Calu3 (cell line): ENCODE data around the gene PLEKHG3. TPM values are rescaled to one million over a fixed set of nuclear protein-coding genes. Genes with fewer than 3 reads are reported as not detected.

ENCODE experiments used
- BruUV-seq: library from RNA; stranded (reverse); fragments of 400-500 nt; replicated peaks from 2 replicates; lab custom pipeline; 2021; lab: Mats Ljungman, UMichigan
- CTCF ChIA-PET: fragments of 300-600 bp; sonication (Branson Sonifier 250); formaldehyde crosslinking; loops from one replicate; lab custom pipeline; 2022; ENCODE audit warnings: antibody characterized with exemption; lab: Charles Lee
- DNase-seq: peaks from one replicate; pipeline ENCODE4 v3.0.0; 2022
- H3K27ac Mint-ChIP-seq: one replicate; pipeline ENCODE4 v1.8.0; 2022; ENCODE audit warnings: mixed read lengths; ENCODE audit not compliant: unreplicated experiment
- H3K27me3 Mint-ChIP-seq: one replicate; pipeline ENCODE4 v1.8.0; 2022; ENCODE audit warnings: mixed read lengths; ENCODE audit not compliant: unreplicated experiment
- H3K36me3 Mint-ChIP-seq: one replicate; pipeline ENCODE4 v1.8.0; 2022; ENCODE audit warnings: mild to moderate bottlenecking, moderate library complexity, mixed read lengths; ENCODE audit not compliant: insufficient read depth, unreplicated experiment
- H3K4me1 Mint-ChIP-seq: one replicate; pipeline ENCODE4 v1.8.0; 2022; ENCODE audit warnings: mild to moderate bottlenecking, low read depth, mixed read lengths; ENCODE audit not compliant: unreplicated experiment
- H3K4me3 Mint-ChIP-seq: one replicate; pipeline ENCODE4 v1.8.0; 2022; ENCODE audit warnings: mild to moderate bottlenecking, low read depth, moderate library complexity, mixed read lengths; ENCODE audit not compliant: unreplicated experiment
- H3K9me3 Mint-ChIP-seq: one replicate; pipeline ENCODE4 v1.8.0; 2022; ENCODE audit warnings: low read depth, mixed read lengths; ENCODE audit not compliant: unreplicated experiment
- CTCF ChIP-seq: fragments of 200-600 bp; IDR thresholded peaks from one replicate; pipeline ENCODE4 v1.8.0; 2022; ENCODE audit warnings: antibody characterized with exemption; ENCODE audit not compliant: unreplicated experiment
- intact Hi-C: fragments of 100-400 bp; cut with micrococcal nuclease; formaldehyde crosslinking; loops from one replicate; pipeline ENCODE4 v1.10.0; 2022; ENCODE audit not compliant: unreplicated experiment
- total RNA-seq: library from RNA; stranded (reverse); gene quantifications from 2 replicates; pipeline ENCODE4 v1.2.3, GENCODE V29; 2022

The PLEKHG3 gene
- total RNA-seq, 1 experiment from 2014 or later, result 39.0 TPM

DNA sequence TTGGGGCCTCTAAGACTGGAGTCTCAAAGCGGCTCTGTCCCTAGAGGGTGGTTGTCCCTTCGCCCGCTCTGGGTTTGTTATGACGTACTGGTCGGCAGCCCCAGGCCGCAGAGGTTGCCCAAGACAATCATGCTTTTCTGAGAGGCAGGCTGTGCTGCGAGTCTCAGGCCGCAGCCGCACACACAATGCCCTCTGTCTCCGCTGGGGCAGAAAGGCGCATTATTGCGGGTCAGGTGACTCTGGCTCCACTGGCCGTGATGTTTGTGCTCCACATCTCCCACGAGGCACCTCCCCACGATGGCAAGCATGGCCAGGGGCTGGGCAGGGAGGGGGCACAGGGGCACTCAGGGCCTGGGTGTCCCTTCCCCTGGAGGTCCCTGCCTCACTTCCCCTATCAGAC, 21.0 kb upstream of the PLEKHG3 start:
- Mint-ChIP-seq H3K27ac (no peak overlapping the region), H3K9me3 (no peaks in the 10 kb centered on the region), H3K4me3 (no peak overlapping the region), H3K36me3 (no peaks in the 10 kb centered on the region), H3K4me1 (no peaks in the 10 kb centered on the region), H3K27me3 (peaks cover 2% of the 10 kb centered on the region)
- no peak for TF ChIP-seq CTCF
- no peak for DNase-seq
- CTCF ChIA-PET, result interaction anchor here (0.6 kb wide), 1 partner anchor 16 kb away, joined by 4 read pairs; no protein-coding TSS in a partner anchor
- intact Hi-C loops, result no loop called here
- no TSS peak for BruUV-seq

GRCh38 chr14:64684091-64684490, 20.1 kb upstream of the PLEKHG3 start:
- no peaks in the 10 kb centered on the region for H3K9me3 Mint-ChIP-seq
- H3K27me3 Mint-ChIP-seq, result peaks cover 11% of the 10 kb centered on the region
- CTCF ChIA-PET, result no interaction called here
- no TSS peak for BruUV-seq
- no peak for TF ChIP-seq CTCF
- no peak overlapping the region for H3K4me3 Mint-ChIP-seq
- H3K27ac Mint-ChIP-seq, result no peak overlapping the region
- H3K36me3 Mint-ChIP-seq, result no peaks in the 10 kb centered on the region
- intact Hi-C loops, result no loop called here
- DNase-seq, result no peak
- peaks cover 5% of the 10 kb centered on the region for H3K4me1 Mint-ChIP-seq

GRCh38 chr14:64685371-64686281, 18.6 kb upstream of the PLEKHG3 start:
- DNase-seq, result no peak
- H3K27me3 Mint-ChIP-seq, result peaks cover 19% of the 10 kb centered on the region
- peaks cover 12% of the 10 kb centered on the region for H3K4me1 Mint-ChIP-seq
- H3K9me3 Mint-ChIP-seq, result no peaks in the 10 kb centered on the region
- no peaks in the 10 kb centered on the region for H3K36me3 Mint-ChIP-seq
- intact Hi-C loops, result no loop called here
- no TSS peak for BruUV-seq
- TF ChIP-seq CTCF, result no peak
- H3K27ac Mint-ChIP-seq, result no peak overlapping the region
- H3K4me3 Mint-ChIP-seq, result no peak overlapping the region
- CTCF ChIA-PET, result interaction anchor here (0.6 kb wide), 1 partner anchor 751 kb away, joined by 5 read pairs; no protein-coding TSS in a partner anchor

DNA sequence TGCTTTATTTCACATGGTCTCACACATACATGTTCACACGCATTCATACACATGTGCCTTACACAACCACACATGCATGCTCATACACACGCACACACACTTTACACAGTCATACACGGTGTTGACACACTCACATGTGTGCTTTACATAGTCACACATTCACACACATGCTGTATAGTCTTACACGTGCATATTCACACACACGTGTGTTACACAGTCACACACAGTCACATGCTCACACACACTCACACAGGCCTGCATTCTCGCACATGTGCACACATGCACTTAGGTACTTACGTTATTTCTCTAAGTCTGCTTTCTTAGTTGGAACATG, 18.0 kb upstream of the PLEKHG3 start:
- intact Hi-C loops, result no loop called here
- no peak for TF ChIP-seq CTCF
- CTCF ChIA-PET, result no interaction called here
- Mint-ChIP-seq H3K27ac (no peak overlapping the region), H3K9me3 (no peaks in the 10 kb centered on the region), H3K27me3 (peaks cover 19% of the 10 kb centered on the region), H3K4me3 (no peak overlapping the region), H3K36me3 (no peaks in the 10 kb centered on the region), H3K4me1 (peaks cover 12% of the 10 kb centered on the region)
- BruUV-seq, result no TSS peak
- no peak for DNase-seq
